Activated CD4-positive, alpha-beta T cell treated with anti-CD3 and anti-CD28 coated beads, Interleukin-2, amount 10 ng/mL, durations not matched to agents 24 days and 14 days (primary cell): ENCODE data around the gene MAP3K14. TPM values are rescaled to one million over a fixed set of nuclear protein-coding genes. Genes with fewer than 3 reads are reported as not detected.

ENCODE experiments used
- DNase-seq: peaks from one replicate; pipeline ENCODE4 v3.0.0; 2022
- H3K27ac Mint-ChIP-seq: one replicate; pipeline ENCODE4 v1.8.0; 2022; ENCODE audit warnings: mild to moderate bottlenecking, mixed read lengths
- H3K27me3 Mint-ChIP-seq: one replicate; pipeline ENCODE4 v1.8.0; 2022; ENCODE audit warnings: mixed read lengths
- H3K36me3 Mint-ChIP-seq: one replicate; pipeline ENCODE4 v1.8.0; 2022; ENCODE audit warnings: low read depth, mild to moderate bottlenecking, mixed read lengths
- H3K4me1 Mint-ChIP-seq: one replicate; pipeline ENCODE4 v1.8.0; 2021; ENCODE audit warnings: mixed read lengths
- H3K4me3 Mint-ChIP-seq: one replicate; pipeline ENCODE4 v1.8.0; 2022; ENCODE audit warnings: mild to moderate bottlenecking, moderate library complexity, mixed read lengths
- H3K9me3 Mint-ChIP-seq: one replicate; pipeline ENCODE4 v1.8.0; 2021; ENCODE audit warnings: mixed read lengths
- intact Hi-C: fragments of 100-400 bp; cut with micrococcal nuclease; formaldehyde crosslinking; loops from one replicate; pipeline ENCODE4 v1.15.1; 2023
- total RNA-seq: library from RNA; stranded (reverse); gene quantifications from 2 replicates; pipeline ENCODE4 v1.2.3, GENCODE V29; 2022

The MAP3K14 gene
- total RNA-seq, 1 donor from 2014 or later: 61.0 TPM

DNA sequence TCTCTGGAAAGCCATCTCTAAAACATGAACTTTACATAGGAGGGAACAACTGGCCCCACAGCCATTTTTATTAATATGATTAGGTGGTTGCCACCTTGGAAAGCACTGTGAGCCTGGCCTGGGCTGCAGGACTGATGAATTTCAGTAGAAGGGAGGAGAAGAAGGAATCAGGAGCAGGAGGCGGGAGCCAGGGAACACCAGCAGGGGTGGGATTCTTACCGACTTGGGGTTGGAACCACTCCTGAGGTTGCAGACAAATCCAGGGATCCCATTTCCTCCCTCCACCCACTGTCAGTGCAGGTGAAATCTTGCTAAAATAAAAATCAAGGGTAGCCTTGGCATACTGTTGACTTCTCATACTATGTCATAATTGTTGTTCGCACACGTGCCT is 16.9 kb upstream of the MAP3K14 start:
- H3K4me3 Mint-ChIP-seq: no peak overlapping the region
- H3K27ac Mint-ChIP-seq: peak overlapping the region; percentile 51
- peak; percentile 51 for DNase-seq
- peaks cover 2% of the 10 kb centered on the region for H3K27me3 Mint-ChIP-seq
- H3K36me3 Mint-ChIP-seq: no peaks in the 10 kb centered on the region
- peaks cover 24% of the 10 kb centered on the region for H3K4me1 Mint-ChIP-seq
- no peaks in the 10 kb centered on the region for H3K9me3 Mint-ChIP-seq
- intact Hi-C loops: loop anchor here (5.0 kb wide), 1 partner anchor 34 kb away; no protein-coding TSS in a partner anchor

- H3K27me3 Mint-ChIP-seq: peaks cover 2% of the 10 kb centered on the region
- peak overlapping the region; percentile 39 for H3K4me3 Mint-ChIP-seq
- H3K4me1 Mint-ChIP-seq: peaks cover 24% of the 10 kb centered on the region
- H3K9me3 Mint-ChIP-seq: no peaks in the 10 kb centered on the region
- no peaks in the 10 kb centered on the region for H3K36me3 Mint-ChIP-seq
- DNase-seq: peak; percentile 55
- intact Hi-C loops: loop anchor here (5.0 kb wide), 1 partner anchor 34 kb away; no protein-coding TSS in a partner anchor
- H3K27ac Mint-ChIP-seq: peak overlapping the region; percentile 67
These were observed 16.3 kb upstream of the MAP3K14 start for GRCh38 chr17:45332989-45333701.

DNA sequence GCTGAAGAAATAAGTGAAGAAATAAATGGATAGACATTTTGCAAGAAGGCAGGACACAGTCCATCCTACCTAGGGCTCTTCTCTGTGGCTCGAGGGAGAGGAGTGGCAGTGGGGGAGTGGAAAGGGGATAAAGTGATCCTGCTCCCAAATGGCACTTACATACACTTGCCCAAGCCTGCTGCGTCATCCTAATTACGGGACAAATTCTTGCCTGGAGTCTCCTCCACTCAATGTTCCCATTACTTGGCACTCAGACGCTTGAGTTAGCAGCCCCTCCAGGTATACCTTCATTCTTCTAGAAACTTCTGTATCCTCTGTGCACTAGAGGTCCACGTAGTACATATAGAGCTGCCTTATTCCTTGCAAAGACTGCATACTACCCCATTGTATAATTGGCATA is 15.7 kb upstream of the MAP3K14 start:
- intact Hi-C loops: loop anchor here (5.0 kb wide), 1 partner anchor 35 kb away; no protein-coding TSS in a partner anchor
- H3K27me3 Mint-ChIP-seq: peaks cover 2% of the 10 kb centered on the region
- H3K27ac Mint-ChIP-seq: peak overlapping the region; percentile 67
- H3K9me3 Mint-ChIP-seq: no peaks in the 10 kb centered on the region
- peaks cover 24% of the 10 kb centered on the region for H3K4me1 Mint-ChIP-seq
- H3K36me3 Mint-ChIP-seq: no peaks in the 10 kb centered on the region
- H3K4me3 Mint-ChIP-seq: no peak overlapping the region
- no peak for DNase-seq

DNA sequence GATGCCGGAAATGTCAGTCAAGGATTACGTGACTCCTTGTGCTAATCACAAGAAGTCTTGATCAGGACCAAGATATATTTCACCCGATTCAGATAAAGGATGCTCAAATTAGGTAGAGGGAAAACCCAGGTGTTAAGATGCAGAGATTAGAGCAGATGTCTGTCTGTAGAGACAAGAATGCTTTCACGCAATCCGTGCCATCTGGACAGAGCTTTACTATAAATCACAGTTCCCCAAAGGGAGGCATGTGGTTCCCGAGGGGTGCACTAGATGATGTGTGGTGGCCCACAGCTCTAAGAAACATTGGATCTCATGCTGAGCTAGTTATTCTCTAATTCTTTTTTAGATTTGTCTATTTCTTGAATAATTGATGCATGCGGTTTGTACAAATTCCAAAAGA is 9.8 kb upstream of the MAP3K14 start:
- H3K27me3 Mint-ChIP-seq: peaks cover 4% of the 10 kb centered on the region
- no peak overlapping the region for H3K4me3 Mint-ChIP-seq
- no peak for DNase-seq
- peaks cover 8% of the 10 kb centered on the region for H3K4me1 Mint-ChIP-seq
- no peak overlapping the region for H3K27ac Mint-ChIP-seq
- H3K9me3 Mint-ChIP-seq: no peaks in the 10 kb centered on the region
- no peaks in the 10 kb centered on the region for H3K36me3 Mint-ChIP-seq
- intact Hi-C loops: no loop called here

DNA sequence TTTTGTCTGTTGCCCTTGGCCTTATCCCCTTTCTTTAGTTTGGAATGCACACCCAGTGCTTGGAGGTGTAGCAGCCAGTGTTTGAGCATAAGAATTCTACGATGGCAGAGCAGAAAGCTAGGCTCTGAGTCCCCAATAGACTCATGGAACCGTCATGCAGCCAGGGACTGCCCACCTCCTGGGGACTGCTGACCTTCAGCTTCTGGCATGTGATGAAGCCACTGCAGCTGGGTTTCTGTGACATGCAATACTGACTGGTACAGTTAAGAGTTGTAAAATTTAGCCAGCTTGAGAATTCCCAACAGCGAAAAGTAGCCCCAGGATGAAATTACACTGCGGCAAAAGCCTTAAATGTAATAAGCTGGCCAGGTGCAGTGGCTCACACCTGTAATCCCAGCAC is 9.0 kb upstream of the MAP3K14 start:
- no peaks in the 10 kb centered on the region for H3K36me3 Mint-ChIP-seq
- H3K4me3 Mint-ChIP-seq: no peak overlapping the region
- no peak for DNase-seq
- intact Hi-C loops: no loop called here
- peaks cover 4% of the 10 kb centered on the region for H3K27me3 Mint-ChIP-seq
- H3K27ac Mint-ChIP-seq: no peak overlapping the region
- H3K4me1 Mint-ChIP-seq: peaks cover 14% of the 10 kb centered on the region
- H3K9me3 Mint-ChIP-seq: no peaks in the 10 kb centered on the region

DNA sequence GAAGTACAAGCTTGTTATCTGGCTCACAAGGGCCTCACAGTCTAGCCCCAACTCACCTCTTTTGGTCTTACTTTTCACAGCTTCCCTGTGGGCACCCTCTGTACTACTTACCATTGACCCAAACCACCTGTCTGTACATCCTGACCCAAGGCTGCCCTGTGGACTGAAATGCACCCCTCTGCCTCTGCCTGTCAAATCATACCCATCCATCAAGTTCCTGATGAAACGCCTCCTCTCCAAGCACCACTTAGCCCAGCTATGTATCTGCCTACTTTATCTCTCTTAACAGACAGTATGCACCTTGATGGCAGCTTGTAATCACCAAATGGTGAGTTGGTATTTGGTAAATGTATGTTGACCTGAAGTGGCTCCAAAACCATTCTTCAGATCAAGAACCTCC is 7.5 kb upstream of the MAP3K14 start:
- intact Hi-C loops: no loop called here
- Mint-ChIP-seq H3K9me3 (no peaks in the 10 kb centered on the region), H3K27ac (no peak overlapping the region), H3K36me3 (no peaks in the 10 kb centered on the region), H3K4me3 (no peak overlapping the region), H3K4me1 (peaks cover 24% of the 10 kb centered on the region), H3K27me3 (peaks cover 2% of the 10 kb centered on the region)
- no peak for DNase-seq

- no peak overlapping the region for H3K4me3 Mint-ChIP-seq
- no peak for DNase-seq
- intact Hi-C loops: no loop called here
- H3K9me3 Mint-ChIP-seq: no peaks in the 10 kb centered on the region
- H3K27me3 Mint-ChIP-seq: peaks cover 4% of the 10 kb centered on the region
- H3K36me3 Mint-ChIP-seq: peaks cover 2% of the 10 kb centered on the region
- peaks cover 40% of the 10 kb centered on the region for H3K4me1 Mint-ChIP-seq
- no peak overlapping the region for H3K27ac Mint-ChIP-seq
These were observed 5.3 kb upstream of the MAP3K14 start for GRCh38 chr17:45322168-45322567.

GRCh38 chr17:45320931-45321461 is 4.2 kb upstream of the MAP3K14 start:
- no peaks in the 10 kb centered on the region for H3K9me3 Mint-ChIP-seq
- peaks cover 8% of the 10 kb centered on the region for H3K36me3 Mint-ChIP-seq
- intact Hi-C loops: loop anchor here (1.0 kb wide), 1 partner anchor 64 kb away; no protein-coding TSS in a partner anchor
- H3K4me1 Mint-ChIP-seq: peaks cover 41% of the 10 kb centered on the region
- no peak for DNase-seq
- H3K27me3 Mint-ChIP-seq: peaks cover 5% of the 10 kb centered on the region
- H3K27ac Mint-ChIP-seq: no peak overlapping the region
- peak overlapping the region; percentile 6 for H3K4me3 Mint-ChIP-seq

DNA sequence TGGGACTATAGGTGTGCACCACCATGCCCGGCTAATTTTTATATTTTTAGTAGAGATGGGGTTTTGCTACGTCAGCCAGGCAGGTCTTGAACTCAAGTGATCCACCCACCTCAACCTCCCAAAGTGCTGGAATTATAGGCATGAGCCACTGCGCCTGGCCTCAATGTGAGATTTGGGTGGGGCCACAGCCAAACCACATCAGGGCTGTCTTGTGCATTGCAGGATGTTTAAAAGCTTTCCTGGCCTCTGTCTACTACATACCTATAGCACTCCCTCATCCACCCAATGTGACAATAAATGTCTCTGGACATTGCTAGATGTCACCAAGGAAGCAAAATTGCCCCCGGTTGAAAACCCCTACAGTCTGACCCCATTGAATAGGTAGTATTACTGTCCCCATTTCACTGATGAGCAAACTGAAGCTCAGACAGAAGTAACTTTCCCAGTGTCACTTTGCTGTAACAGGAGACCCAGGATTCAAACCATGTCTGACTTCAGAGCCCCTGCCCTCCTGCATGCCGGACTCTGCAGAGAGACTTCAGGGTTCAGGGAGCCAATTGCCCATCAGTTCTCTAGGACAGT is 3.6 kb upstream of the MAP3K14 start:
- no peaks in the 10 kb centered on the region for H3K9me3 Mint-ChIP-seq
- H3K4me3 Mint-ChIP-seq: peak overlapping the region; percentile 4
- no peak for DNase-seq
- peaks cover 3% of the 10 kb centered on the region for H3K27me3 Mint-ChIP-seq
- no peak overlapping the region for H3K27ac Mint-ChIP-seq
- H3K36me3 Mint-ChIP-seq: peaks cover 13% of the 10 kb centered on the region
- peaks cover 44% of the 10 kb centered on the region for H3K4me1 Mint-ChIP-seq
- intact Hi-C loops: no loop called here

DNA sequence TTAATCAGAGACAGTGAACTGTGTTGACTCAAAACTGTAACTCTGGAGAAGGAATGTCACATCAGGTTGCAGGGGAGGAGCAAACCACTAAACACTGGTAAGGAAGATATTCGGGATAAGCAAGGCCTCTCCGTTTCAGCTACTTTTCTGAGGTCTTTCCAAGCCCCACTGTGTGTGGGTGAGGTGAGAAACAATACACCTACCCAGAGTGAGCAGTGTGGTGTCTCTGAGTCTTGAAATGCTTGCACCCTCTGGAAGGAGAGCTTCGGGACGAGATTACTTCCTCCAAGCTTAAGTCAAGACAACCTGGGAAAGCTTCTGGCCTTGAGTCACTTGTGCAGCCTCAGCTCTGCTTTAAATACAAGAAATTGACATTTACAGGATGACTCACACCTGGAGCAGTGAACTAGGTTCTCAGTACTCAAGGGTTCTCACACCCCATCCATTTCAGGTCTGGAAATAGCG is 2.5 kb upstream of the MAP3K14 start:
- DNase-seq: no peak
- H3K27me3 Mint-ChIP-seq: peaks cover 3% of the 10 kb centered on the region
- H3K36me3 Mint-ChIP-seq: peaks cover 24% of the 10 kb centered on the region
- intact Hi-C loops: loop anchor here (1.0 to 5.0 kb wide), 2 partner anchors 34 to 873 kb away; partner anchors contain the start of gene KANSL1
- H3K4me1 Mint-ChIP-seq: peaks cover 49% of the 10 kb centered on the region
- peak overlapping the region; percentile 62 for H3K27ac Mint-ChIP-seq
- H3K9me3 Mint-ChIP-seq: no peaks in the 10 kb centered on the region
- H3K4me3 Mint-ChIP-seq: peak overlapping the region; percentile 41

- H3K27me3 Mint-ChIP-seq: peaks cover 3% of the 10 kb centered on the region
- H3K36me3 Mint-ChIP-seq: peaks cover 30% of the 10 kb centered on the region
- peaks cover 55% of the 10 kb centered on the region for H3K4me1 Mint-ChIP-seq
- DNase-seq: no peak
- intact Hi-C loops: loop anchor here (1.0 to 5.0 kb wide), 2 partner anchors 35 to 874 kb away; partner anchors contain the start of gene KANSL1
- peak overlapping the region; percentile 62 for H3K27ac Mint-ChIP-seq
- H3K4me3 Mint-ChIP-seq: peak overlapping the region; percentile 41
- H3K9me3 Mint-ChIP-seq: no peaks in the 10 kb centered on the region
These were observed 1.9 kb upstream of the MAP3K14 start for GRCh38 chr17:45318561-45319230.

DNA sequence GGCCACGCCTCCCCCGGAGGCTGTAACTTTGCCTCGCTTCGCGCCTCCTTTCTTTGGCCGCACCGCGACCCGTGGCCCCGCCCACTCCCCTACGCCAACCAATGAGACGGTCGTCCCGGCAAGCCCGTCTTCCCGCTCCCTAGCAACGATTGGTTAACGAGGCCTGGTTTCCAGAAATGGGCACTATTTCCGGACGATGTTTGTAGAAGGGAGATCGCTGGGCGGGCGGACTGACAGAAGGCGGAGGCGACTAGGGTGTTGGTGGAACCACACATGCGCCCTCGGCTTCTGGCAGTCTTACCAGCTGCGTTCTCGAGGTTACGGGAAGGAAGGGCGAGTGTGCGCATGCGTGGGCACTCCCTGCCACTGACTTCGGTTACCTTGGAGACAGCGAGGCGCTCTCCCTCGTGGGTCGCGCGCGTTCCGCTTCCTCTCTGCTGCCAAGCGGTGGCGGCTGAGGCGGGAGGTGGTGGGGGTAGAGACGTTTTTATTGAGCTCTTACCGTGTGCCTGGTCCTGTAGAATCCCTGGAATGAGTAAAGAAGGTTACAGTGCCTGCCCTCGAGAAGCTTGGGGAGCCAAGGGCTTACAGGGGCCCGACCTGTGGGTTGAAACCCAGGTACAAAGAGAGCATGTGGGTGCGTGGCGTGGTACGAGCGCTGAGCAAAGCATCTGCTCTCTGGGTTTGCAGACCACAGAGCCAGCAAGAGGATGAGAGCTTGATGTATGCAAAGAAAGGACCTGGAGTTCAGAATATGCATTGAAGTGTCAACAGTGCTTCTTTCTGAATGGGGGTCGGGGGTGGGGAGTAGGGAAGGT is 500 bp upstream of the MAP3K14 start:
- peaks cover 3% of the 10 kb centered on the region for H3K27me3 Mint-ChIP-seq
- H3K36me3 Mint-ChIP-seq: peaks cover 38% of the 10 kb centered on the region
- no peaks in the 10 kb centered on the region for H3K9me3 Mint-ChIP-seq
- intact Hi-C loops: loop anchor here (1.0 to 5.0 kb wide), 4 partner anchors 15 to 875 kb away; partner anchors contain the start of genes HEXIM1 and KANSL1
- peaks cover 67% of the 10 kb centered on the region for H3K4me1 Mint-ChIP-seq
- peak overlapping the region; percentile 90 for H3K4me3 Mint-ChIP-seq
- peak; percentile 100 for DNase-seq
- H3K27ac Mint-ChIP-seq: peak overlapping the region; percentile 96
